DMS153 treated with DMSO at 0.1 percent for 48 hours (cell line): ENCODE measurements around the gene POLR2L.

Source experiments
- DNase-seq: peaks from one replicate; lab custom pipeline; 2025; ENCODE audit not compliant: unreplicated experiment; lab: John Stamatoyannopoulos, UW

POLR2L gene

DNA sequence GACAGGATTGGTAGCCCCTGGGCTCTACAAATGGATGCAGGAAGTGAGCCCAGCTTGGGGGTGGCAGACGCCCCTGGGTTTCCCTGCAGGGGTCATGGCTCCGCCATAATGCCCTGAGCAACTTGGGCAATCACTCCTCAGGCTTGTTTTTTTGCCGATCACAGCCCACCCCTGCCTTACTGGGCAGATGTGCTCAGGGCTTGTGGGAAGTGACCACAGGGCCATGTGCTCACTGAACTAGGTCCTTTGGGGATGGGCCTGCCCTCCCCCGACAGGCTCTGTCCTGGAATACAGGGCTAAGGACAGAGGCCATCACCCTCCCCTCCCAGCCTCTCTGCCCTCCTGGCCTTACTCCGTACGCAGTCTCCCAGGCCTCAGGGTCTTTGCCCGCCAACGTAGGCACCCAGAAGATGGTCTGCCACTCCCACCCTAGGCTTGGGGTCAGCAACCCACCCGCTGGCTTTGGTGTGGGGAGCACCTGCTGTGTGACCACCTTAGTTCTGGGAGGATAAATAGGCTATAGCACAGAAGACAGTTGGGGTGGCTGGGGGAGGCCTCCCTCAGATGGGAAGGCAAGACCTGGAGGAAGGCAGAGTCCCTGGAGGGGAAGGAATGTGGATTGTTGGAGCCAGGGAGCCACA lies 28.8 kb downstream of the POLR2L start:
- no peak for DNase-seq

DNA sequence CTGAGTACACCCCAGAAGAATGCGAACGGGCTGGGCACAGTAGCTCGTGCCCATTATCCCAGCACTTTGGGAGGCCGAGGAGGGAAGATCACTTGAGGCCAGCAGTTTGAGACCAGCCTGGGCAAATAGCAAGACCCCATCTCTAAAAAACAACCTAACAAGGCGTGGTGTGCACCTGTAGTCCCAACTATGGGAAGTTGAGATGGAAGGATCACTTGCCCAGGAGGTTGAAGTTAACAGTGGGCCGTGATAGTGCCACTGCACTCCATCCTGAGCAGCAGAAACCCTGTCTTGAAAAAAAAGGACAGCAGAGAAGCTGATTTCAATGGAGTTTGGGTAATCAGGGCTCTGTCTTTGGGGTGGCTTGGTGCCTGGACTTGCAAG lies 29.3 kb downstream of the POLR2L start:
- DNase-seq: no peak

DNA sequence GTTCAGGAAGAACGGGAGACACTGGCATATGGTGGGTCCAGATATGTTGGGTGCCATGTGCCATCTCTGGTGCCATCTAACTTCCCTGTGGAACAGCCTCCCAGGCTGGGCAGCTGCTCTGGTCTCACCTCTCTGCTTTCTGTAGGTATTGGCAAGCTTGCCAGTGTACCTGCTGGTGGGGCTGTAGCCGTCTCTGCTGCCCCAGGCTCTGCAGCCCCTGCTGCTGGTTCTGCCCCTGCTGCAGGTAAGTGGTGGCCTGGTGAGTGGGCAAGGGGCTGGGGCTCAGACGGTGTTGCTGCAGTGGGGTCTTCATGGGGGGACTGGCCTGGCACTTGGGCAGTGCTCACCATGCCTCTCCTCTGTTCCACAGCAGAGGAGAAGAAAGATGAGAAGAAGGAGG lies 29.9 kb downstream of the POLR2L start:
- DNase-seq: no peak

DNA sequence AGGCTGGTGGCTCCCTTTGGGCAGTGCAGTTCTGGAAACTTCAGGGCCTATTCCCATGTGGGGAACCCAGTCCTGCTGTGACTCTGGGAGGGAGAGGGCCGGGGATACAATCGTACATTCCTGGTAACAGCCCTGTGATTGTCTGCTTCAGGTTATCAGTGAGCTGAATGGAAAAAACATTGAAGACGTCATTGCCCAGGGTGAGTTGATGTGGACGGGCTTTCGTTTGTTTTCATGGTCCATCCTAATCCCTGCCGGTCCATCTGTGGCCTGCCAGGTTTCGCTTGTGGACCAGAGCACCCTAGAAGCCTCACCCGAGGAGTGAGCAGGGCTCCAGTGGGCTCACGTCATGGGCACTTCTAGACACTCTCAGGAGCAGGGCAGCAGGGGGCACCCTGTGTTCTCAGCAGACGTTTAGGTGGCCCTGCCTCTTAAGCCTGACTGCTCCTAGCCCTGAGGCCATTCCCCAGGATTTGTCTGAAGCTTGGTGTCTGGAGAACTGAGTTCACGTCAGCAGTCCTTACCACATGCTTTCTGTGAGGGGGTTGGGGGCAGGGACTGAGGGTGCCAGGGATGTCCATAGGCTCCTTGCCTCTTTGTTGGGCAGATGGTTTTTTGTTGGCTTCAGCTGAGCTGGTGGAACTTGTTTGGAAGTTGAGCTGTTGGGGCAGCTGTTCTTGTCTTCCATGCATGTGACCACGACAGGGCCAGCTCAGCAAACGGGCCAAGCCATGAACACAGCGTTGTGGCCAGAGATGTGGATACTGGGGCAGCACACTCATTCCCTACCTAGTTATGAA lies 30.7 kb downstream of the POLR2L start:
- DNase-seq: no peak

GRCh38 chr11:810040-810567 lies 32.2 kb downstream of the POLR2L start:
- no peak for DNase-seq

GRCh38 chr11:809287-810039 lies 32.9 kb downstream of the POLR2L start, which contains the start of gene RPLP2:
TSS of gene RPLP2 (plus strand) at chr11:809967. CDS start at chr11:810235, 268 bp downstream.
- DNase-seq: peak; percentile 91

DNA sequence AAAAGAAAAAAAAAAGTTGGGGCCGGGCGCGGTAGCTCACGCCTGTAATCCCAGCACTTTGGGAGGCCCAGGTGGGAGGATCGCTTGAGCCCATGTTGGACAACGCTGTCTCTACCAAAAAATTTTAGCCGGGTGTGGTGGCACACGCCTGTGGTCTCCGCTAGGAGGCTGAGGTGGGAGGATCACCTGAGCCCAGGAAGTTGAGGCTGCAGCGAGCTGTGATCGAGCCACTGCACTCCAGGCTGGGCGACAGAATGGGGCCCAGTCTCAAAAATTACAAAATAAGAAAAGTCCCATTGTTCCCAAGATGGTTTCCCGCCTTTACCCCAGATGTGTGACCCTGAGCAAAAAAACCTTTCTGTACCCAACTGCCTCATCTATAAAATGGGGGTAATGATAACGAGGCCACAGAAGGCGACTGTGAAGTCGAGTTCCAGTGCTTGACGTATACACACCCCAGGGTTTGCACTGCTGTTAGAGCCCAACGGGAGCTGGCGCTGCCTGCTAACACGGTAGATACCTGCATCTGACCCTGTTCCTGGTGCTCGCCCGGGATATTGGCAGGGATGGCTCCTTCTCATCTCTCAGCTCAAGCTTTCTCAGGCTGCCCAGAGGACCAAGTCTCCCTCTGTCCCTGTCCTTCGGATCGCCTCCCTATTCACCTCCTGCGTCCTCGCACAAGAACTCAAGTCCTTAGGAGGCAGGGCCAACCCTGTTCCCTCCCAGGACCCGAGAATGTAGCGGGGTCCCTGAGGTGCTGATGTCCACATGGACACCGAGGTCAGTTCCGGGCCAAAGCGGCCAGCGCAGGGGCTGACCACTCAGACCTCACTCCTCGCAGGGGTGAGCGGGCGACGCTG lies 33.7 kb downstream of the POLR2L start:
- DNase-seq: no peak

DNA sequence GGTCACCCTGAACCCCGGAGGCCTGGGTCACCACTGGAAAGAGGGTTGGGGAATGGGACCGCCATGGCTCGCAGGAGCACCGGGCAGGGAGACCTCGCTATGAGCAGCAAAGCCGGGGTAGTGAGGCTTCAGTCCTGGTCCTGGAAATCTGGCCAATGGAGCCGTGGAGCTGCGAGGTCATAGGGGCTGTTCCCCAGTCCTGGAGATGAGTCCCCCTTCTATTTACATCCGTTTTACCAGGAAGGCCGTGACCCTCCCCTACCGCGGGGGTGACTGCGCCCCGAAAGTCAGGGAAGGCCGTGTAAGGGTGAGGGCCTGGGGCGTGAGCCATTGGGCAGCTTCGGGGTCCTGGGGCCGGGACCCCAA lies 37.7 kb downstream of the POLR2L start:
- no peak for DNase-seq

GRCh38 chr11:803770-804598 lies 38.3 kb downstream of the POLR2L start:
- no peak for DNase-seq

DNA sequence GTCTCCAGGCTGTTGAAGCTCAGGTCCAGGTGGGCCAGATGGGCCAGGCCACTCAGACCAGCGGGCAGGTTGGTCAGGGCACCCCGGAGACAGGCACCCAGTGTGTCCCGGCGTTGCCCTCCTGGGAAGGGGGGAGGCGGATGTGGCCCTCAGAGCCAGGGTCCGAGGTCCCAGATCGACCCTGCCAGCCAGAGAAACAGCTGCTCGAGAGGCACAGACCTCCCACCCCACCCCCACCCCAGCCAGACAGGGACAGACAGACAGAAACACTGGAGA lies 38.9 kb downstream of the POLR2L start:
- no peak for DNase-seq

DNA sequence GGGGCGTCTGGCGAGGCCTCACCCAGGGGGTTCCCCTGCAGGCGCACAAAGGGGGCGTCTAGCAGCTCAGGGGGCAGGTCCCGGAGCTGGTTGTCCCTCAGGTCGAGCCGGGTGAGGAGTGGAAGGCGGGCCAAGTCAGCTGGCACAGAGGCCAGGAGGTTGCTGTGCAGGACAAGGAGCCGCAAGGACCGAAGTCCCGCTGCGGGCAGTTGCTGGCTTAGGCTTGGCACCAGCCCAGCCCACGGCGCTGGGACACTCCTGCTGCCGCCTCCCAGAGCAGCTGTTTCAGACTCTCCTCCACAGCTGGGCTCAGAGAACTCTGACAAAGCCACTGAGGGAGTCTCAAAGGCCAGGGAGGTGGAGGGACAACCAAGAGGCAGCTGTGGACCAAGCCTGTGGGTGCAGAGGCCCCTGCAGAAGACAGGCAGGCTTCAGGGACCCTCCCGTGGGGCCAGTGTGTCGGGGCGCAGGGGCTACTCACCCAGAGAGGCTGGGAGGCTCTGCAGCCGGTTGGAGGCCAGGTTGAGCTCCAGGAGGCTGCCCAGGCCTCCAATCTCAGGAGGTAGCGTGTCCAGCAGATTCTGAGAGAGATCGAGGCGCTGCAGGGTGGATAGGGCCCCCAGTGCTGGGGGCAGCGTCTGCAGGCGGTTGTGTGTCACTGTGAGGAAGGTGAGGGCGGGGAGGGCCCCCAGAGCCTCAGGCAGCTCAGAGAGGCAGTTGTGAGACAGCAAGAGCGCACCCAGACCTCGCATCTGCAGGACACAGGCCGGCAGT lies 39.4 kb downstream of the POLR2L start:
- no peak for DNase-seq

DNA sequence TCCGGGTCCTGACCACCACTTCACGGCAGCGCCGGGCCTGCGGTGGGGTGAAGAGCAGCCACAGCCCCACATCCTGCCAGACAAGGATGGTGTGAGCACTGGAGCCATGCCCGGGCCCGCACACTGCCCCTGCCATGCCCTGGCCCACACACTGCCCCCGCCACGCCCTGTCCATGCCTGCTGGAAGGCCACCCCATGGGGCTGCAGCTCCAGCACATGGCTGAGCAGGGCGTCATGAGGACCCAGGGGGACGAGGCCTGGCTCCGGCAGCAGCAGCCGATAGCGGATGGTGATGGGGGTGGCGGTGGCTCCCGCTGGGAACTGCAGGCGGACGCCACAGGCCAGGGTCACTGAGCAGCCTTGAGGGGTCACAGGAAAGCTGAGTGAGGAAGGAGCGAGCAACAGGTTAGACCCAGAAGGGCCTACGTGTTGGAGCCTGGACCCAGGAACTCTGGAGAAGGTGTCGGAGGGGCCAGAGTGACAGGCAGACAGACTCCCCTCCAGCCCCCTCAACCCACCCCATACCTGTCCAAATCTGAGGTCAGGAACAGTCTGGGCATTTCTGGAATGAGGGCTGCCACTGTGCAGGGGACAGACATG lies 40.2 kb downstream of the POLR2L start:
- no peak for DNase-seq

- DNase-seq: no peak
Observed at GRCh38 chr11:801097-801780, 41.1 kb downstream of the POLR2L start.

DNA sequence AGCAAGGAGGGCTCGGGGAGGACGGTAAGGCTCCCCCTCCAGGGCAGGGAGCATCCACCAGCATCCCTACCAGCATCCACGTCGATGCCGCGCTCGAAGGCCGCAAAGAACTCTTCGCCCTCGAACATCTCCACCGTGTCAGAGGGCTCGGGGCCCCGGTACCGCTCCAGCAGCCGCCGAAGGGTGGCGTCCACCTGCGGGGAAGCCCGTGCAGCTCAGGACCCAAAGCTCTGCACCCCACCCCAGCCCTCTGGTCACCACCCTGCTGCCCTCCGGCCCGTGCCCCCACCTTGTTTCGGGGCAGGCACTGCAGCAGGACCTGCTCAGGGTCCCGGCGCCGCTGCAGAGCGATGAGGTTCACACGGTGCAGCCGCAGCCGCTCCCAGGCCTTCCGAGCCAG lies 41.9 kb downstream of the POLR2L start:
- no peak for DNase-seq

- no peak for DNase-seq
Observed at GRCh38 chr11:799641-800316, 42.5 kb downstream of the POLR2L start.

GRCh38 chr11:798093-798713 lies 44.1 kb downstream of the POLR2L start, which contains the start of gene SLC25A22:
TSS of gene SLC25A22 (minus strand) at chr11:798281. CDS start at chr11:795006, 3,275 bp downstream.
- DNase-seq: peak; percentile 54
